OCI-LY3 (cell line): ENCODE results near the gene CLMN.

Experiments used
- EZH2phosphoT487 ChIP-seq: fragments of 200-600 bp; shearing (Covaris generic); IDR thresholded peaks from 2 replicates; pipeline ENCODE4 v1.6.1; 2018; ENCODE audit warnings: antibody characterized with exemption, mixed run types, low read depth
- TF ChIP-seq, protein P1 (sequence below): fragments of 200-600, 300-600 bp; sonication (generic); IDR thresholded peaks from 2 replicates; pipeline ENCODE4 v1.5.1; 2014; ENCODE audit warnings: antibody characterized with exemption, low read length, low read depth

- TF ChIP-seq, protein P1, sequence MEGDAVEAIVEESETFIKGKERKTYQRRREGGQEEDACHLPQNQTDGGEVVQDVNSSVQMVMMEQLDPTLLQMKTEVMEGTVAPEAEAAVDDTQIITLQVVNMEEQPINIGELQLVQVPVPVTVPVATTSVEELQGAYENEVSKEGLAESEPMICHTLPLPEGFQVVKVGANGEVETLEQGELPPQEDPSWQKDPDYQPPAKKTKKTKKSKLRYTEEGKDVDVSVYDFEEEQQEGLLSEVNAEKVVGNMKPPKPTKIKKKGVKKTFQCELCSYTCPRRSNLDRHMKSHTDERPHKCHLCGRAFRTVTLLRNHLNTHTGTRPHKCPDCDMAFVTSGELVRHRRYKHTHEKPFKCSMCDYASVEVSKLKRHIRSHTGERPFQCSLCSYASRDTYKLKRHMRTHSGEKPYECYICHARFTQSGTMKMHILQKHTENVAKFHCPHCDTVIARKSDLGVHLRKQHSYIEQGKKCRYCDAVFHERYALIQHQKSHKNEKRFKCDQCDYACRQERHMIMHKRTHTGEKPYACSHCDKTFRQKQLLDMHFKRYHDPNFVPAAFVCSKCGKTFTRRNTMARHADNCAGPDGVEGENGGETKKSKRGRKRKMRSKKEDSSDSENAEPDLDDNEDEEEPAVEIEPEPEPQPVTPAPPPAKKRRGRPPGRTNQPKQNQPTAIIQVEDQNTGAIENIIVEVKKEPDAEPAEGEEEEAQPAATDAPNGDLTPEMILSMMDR: no peak
- no peak for TF ChIP-seq EZH2phosphoT487
These were observed 5.1 kb downstream of the CLMN start for GRCh38 chr14:95314609-95315008.
